GM18867 (cell line): ENCODE data around the gene APOF.
A peak's percentile ranks its signal among the peaks of the same experiment; 100 is the strongest.
"Not testable (repeated sequence)": the region's sequence is repeated elsewhere in the genome, so short reads cannot be mapped to it uniquely, and the experiment has no call there.

Source experiments
- ATAC-seq: cut with Tn5 transposase; IDR thresholded peaks from one replicate; pipeline ENCODE4 v1.9.1; 2021; ENCODE audit warnings: mild to moderate bottlenecking, moderate library complexity; ENCODE audit not compliant: unreplicated experiment

The APOF gene

GRCh38 chr12:56362130-56363059 lies at the start of gene APOF:
APOF (minus strand) TSS chr12:56362857; CDS start chr12:56362745, 112 bp downstream.
- ATAC-seq, result no peak

- ATAC-seq, result no peak
Measured at GRCh38 chr12:56411781-56412639, 49.4 kb upstream of the APOF start.

GRCh38 chr12:56410768-56411167 lies 48.1 kb upstream of the APOF start:
- no peak for ATAC-seq

- no peak for ATAC-seq
Measured at GRCh38 chr12:56408799-56409417, 46.3 kb upstream of the APOF start.

GRCh38 chr12:56404227-56404626 lies 41.6 kb upstream of the APOF start:
- ATAC-seq, result not testable (repeated sequence)

GRCh38 chr12:56401612-56402011 lies 39.0 kb upstream of the APOF start:
- not testable (repeated sequence) for ATAC-seq

- not testable (repeated sequence) for ATAC-seq
Measured at GRCh38 chr12:56401125-56401524, 38.5 kb upstream of the APOF start.

GRCh38 chr12:56399466-56399865 lies 36.8 kb upstream of the APOF start:
- not testable (repeated sequence) for ATAC-seq

GRCh38 chr12:56398324-56398723 lies 35.7 kb upstream of the APOF start:
- ATAC-seq, result no peak

GRCh38 chr12:56392331-56392730 lies 29.7 kb upstream of the APOF start:
- no peak for ATAC-seq

GRCh38 chr12:56391721-56392120 lies 29.1 kb upstream of the APOF start:
- no peak for ATAC-seq

- no peak for ATAC-seq
Measured at GRCh38 chr12:56389412-56389811, 26.8 kb upstream of the APOF start.

- ATAC-seq, result no peak
Measured at GRCh38 chr12:56387152-56387736, 24.6 kb upstream of the APOF start.

- no peak for ATAC-seq
Measured at GRCh38 chr12:56385873-56386272, 23.2 kb upstream of the APOF start.

- no peak for ATAC-seq
Measured at GRCh38 chr12:56382611-56383010, 20.0 kb upstream of the APOF start.

GRCh38 chr12:56377989-56378316 lies 15.3 kb upstream of the APOF start:
- ATAC-seq, result no peak

GRCh38 chr12:56377310-56377988 lies 14.8 kb upstream of the APOF start:
- no peak for ATAC-seq

GRCh38 chr12:56375598-56376434 lies 13.2 kb upstream of the APOF start:
- ATAC-seq, result peak; percentile 73
